Measurements from ENCODE around the gene BCLAF1.
"Not testable (repeated sequence)": the region's sequence is repeated elsewhere in the genome, so short reads cannot be mapped to it uniquely, and the experiment has no call there.

BCLAF1 gene

DNA sequence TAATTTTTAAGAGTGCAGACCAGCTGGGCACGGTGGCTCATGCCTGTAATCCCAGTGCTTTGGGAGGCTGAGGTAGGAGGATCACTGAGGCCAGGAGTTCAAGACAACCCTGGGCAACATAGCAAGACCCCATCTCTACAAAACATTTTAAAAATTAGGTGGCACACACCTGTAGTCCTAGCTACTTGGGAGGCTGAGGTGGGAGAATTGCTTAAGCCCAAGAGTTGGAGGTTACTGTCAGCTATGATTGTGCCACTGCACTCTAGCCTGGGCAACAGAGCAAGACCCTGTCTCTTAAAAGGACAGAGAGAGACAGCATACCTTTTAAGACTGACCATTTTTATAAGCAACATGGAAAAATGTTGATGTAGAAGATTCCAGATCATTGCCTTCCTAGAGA, 18.8 kb upstream of the BCLAF1 start:
- not testable (repeated sequence) for DNase-seq (ENCODE audit: low read depth)

DNA sequence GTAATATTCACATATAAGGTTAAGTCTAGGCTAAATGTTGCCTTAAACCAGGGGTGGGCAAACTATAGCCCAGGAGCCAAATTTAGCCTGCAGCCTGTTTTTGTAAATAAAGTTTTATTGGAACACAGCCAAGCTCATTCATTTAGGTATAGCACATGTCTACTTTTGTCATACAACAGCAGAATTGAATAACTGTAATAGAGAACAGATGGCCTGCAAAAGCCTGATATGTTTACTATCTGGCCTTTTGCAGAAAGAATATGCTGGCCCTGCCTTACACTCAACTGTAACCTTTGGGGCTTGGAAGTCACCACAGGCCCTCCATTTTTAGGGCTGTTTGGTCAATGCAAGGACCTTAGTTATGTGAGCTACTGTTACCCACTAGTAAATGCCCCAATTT, 17.7 kb upstream of the BCLAF1 start:
- DNase-seq (ENCODE audit: low read depth), result no peak

DNA sequence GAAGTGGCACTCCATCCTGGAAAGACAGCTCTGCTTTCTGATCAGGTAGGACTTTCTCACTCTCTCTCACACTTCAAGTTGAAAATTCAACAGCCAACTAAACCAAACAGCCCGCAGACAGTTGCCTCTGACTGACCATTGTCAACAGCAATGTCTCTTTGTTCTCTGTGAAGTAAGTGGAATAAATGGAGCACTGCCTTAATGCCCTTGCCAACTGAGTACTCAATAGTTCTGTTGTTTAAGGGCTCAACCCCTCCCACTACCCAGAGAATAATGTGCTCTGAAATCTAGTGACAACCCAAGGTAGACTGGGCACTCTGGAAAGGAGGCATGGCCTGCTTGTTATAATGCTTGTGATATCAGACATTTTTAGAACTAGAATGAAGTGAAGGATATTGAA, 16.8 kb upstream of the BCLAF1 start:
- no peak for DNase-seq (ENCODE audit: low read depth)

DNA sequence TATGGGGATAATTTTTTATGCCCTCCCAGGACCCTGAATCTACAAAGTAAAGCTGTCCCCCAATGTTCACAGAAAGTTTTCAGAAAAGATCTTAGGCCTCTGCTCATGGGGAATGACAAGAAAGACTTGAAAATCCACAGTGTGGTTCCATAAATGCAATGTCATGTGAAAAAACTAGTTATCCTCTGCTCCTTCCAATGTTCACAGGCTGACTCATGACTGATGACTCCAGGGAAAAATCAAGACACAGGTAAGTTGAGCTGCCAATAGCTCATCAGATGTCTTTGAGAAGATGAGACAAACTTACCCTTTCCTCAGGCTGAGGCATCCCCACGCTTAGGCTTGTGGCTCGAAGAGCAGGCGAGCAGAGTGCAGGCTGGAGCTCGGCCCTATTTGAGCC, 14.8 kb upstream of the BCLAF1 start:
- no peak for DNase-seq (ENCODE audit: low read depth)

DNA sequence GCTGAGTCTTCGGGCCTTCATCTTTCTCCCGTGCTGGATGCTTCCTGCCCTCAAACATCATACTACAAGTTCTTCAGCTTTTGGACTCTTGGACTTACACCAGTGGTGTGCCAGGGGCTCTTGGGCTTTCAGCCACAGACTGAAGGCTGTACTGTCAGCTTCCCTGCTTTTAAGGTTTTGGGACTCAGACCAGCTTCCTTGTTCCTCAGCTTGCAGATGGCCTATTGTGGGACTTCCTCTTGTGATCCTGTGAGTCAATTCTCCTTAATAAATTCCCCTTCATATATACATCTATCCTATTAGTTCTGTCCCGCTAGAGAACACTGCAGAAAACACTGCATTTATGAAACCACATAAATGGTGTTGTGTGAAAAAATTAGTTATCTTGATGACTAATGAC, 13.9 kb upstream of the BCLAF1 start:
- DNase-seq (ENCODE audit: low read depth), result no peak

DNA sequence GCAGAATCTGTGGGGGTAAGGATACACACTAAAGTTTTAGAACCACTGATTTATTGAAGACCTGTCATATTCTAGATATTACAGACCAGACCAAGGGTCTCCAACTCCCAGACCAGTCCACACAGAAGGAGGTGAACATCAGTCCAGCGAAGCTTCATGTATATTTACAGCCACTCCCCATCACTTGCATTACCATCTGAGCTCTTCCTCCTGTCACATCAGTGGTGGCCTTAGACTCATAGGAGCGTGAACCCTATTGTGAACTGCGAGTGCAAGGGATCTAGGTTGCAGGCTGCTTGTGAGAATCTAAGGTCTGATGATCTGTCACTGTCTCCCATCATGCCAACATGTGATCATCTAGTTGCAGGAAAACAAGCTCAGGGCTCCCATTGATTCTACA, 5.0 kb upstream of the BCLAF1 start:
- DNase-seq (ENCODE audit: low read depth), result no peak

DNA sequence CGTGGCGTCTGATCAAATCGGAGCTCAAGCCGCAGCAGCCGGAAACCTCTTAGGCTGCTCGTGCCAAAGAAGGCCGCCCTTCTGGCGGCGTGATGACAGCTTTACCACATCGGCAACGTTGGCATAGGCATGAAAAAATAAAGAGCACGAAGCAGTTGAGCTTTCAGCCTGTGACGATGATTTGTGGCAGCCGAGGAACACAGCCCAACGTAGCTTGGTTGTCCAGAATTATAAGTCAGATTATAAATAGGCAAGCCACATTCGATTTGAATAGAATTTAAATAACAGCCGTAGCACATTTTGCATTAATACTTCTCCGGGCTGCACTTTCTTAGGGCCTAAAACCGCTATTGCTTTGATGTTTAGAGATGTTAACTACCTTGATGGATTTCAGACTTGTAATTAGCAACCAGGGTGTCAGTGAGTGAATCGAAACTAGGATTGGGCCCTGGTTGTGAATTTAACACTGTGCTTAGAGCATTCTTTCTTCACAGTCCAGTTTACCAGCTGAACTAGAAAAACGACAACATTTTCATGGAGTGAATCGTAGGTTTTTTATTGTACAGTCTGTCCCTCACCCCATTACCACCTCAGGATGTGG, 864 bp upstream of the BCLAF1 start:
- DNase-seq (ENCODE audit: low read depth), result peak; percentile 82

DNA sequence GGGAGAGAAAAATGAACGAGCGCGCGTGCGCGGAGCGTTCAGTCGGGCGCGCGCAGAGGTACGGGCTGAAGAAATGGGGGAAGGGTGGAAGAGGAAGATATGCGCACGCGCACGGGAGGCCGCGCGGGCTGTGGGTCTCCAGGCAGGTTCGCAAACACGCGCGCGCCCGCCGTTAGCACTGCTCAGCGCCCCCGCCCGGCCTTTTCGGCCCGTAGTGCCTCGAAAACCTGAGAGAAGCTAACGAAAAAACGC, 393 bp downstream of the BCLAF1 start:
- DNase-seq (ENCODE audit: low read depth), result peak; percentile 69

DNA sequence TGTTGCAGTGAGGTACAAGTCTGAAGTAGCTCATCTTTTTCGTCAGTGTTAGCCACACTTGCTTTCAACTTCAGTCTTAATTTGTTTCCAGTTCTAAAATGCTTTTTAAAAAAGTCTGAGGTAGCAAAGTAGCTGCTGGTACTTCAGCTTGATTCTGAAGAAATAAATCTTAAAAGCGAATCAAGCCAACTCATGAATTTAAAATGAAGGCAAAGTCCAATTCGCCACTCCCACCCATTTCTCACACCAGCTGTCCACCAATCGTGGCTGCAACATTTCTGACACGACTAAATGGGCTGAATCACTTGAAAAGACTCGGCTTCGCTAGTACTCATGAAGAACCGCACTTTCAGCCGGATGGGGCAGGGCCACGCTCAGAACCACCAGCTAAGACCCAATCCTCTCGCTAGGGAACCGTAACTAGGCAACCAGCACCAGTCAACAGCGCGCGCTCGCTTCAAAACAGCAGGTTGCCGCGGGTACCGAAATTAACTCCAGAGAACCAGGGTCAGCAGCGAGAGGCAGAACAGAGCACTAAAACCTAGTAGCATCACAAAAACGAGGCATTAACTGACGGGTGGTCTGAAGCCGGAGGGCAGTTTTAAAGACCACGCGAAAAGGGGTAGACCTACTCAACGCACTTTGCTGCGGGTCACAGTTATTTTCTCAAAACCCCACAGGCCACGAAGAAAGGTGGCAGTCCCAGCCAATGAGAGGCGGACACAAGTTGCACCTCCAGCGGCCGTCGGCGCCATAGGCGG, 900 bp downstream of the BCLAF1 start:
- peak; percentile 91 for DNase-seq (ENCODE audit: low read depth)

DNA sequence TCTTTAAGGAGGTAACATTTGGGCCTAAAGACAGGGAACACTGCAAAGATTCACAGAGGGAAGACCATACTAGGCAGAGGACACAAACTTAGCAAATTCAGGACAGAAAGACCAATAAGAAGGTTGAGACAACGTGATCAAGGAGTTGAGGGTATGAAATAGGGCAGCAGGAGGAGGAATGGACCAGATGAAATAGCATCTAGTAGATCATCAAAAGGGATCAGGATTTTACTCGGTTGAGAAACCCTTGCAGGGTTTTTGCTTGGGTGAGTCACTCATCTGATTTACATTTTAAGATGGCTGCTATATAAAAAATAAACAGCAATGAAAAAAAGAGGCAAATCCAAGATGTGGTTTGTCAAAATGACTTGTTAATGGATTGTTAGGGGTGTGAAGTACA, 4.7 kb downstream of the BCLAF1 start:
- peak; percentile 18 for DNase-seq (ENCODE audit: low read depth)

DNA sequence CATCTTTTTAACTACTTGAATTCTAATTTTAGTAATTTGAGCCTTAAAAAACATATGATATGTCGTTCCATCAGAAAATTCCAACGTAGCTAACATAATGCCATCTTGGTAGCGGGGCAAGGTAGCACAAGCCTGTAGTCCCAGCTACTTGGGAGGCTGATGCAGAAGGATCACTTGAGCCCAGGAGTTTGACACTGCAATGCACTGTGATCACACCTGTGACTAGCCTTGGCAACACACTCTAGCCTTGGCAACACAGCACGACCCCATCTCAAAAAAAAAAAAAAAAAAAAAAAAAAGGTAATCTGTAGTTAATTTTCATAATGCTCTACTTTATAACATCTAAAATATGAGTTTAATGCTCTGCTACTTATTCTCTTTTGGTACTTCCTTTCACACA, 6.7 kb downstream of the BCLAF1 start:
- DNase-seq (ENCODE audit: low read depth), result no peak

DNA sequence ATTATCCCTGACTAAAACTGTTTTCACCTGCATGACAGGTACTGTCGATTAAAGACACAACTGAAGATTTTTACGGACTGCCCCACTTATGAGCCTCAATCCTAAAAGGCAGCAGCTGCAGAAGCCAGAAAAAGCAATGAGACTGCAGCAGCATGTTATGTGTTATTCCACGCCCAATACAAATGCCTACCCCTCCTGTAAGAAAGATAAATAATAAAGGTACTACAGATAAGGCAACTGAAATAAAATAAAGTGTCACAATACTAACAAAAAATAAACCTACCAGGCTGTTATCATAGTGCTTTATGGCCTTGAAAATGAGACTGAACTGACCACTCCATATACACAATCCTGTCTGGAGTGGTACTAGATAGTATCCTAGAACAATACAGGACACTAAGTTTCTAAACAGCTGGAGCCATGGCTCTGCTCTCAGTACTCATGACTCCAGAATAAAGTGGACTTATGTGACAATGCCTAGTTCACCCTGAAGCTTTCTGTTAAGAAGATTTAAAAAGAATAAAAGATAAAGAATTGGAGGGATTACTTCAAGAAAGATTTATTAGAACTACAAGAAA, 9.5 kb downstream of the BCLAF1 start:
- no peak for DNase-seq (ENCODE audit: low read depth)

DNA sequence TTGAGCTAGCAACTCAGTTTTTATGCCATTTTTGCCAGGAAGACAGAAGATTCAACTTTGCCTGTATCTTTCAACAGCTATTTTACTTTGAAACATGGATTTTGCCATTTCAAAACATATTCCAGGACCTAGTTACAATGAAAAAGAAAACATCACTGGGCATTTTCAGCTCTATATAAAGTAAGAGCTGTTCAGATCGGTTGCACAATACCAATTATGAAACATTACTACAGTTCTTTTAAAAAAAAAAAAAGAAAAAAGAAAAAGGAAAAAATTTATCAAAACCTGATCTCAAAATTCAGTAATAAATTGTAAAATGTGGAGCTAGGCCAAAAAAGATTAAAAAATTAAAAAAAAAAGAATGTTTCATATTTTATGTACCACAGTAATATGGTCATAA, 15.6 kb downstream of the BCLAF1 start:
- no peak for DNase-seq (ENCODE audit: low read depth)

DNA sequence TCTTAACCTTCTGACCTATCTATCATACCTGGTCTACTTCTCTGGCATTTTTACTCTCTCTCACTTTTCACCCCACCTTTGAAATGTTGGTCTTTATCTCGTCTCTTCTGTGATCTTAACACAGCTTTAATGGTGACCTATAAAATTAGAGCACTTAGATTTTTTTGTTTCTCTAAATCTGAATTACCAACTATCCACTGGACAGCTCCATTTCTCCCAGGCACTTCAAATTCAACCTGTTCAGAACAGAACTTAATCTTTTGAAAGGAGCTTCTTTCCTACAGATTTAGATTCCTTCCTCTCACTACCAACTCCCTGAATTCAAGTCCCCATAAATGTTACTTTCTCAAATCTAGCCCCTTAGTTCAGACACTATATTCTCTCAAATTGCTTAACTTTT, 24.5 kb downstream of the BCLAF1 start:
- DNase-seq (ENCODE audit: low read depth), result no peak

DNA sequence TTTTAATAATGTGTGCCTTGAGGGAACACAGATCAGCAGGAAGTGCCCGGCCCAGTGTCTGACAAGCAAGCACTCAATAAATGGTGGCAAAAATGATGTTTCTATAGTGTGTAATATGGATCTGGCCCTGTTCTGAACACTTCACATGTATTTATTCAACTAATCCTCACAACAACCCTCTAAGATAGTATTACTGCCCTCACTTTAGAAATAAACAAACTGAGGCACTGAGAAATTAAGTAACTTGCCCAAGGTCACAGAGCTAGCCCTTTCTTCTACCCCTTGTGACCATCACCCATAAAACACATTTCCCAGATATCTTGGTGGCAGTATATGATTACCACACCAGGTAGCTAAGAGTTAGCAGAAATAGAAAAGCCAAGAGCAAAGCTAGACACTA, 26.7 kb downstream of the BCLAF1 start:
- DNase-seq (ENCODE audit: low read depth), result no peak

DNA sequence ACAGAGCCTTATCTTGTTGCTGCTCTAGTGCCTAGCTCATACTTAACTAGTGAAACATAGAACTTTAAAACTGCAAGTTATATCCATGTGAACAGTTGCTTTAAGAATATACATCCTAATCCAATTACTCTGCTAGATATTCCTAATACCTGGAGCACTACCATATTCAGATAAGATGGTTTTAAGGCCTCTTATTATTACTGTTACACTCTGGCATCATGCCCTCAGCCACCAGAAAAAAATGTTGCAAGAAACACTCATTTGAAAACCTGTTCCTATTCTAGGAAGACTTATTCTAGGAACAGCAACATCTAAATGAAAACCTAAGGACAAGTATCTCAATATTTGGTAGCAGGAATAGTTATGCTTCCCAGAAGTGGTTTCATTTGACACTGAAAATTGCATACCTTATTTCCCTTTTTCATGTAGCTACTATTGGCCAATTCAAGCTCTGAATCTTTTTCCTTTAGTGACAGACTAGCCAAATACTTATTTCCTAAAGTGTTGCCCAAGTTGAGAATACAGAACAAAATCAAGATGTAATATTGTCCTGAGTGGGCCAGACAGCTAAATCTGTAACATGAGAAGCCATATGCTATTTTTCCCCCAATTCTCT, 34.7 kb downstream of the BCLAF1 start:
- no peak for DNase-seq (ENCODE audit: low read depth)

DNA sequence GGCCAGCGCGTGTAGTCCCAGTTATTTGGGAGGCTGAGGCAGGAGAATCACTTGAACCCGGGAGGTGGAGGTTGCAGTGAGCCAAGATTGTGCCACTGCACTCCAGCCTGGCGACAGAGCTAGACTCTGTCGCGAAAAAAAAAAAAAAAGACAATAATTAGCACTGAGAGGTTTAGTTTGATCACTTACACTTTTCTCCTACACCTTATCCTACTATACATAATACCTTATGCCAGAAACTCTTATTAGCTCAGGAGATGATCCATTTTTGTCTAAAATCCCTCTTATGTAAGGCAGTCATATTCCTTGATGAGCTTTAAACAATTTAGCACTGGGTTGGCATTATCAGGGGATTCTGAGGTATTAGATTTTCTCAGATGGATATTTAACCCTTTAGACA, 35.9 kb downstream of the BCLAF1 start:
- DNase-seq (ENCODE audit: low read depth), result no peak

DNA sequence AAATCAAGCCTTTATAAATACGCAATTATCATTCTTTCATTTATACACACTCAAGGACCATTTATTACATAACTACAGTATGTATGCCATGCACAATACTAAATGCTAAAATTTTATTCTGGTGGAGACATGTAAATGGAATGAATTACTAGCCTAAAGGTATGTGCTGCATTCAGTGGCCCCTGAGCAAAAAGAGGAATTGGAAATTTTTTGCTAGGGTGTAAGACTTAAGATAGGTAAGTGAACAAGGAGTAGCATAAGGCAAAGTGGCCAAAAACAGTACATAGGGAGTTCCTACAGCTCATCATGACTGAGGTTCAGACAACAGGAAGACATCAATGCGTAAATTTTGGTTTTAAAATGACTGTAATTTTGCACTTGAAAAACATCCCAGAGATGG, 37.2 kb downstream of the BCLAF1 start:
- DNase-seq (ENCODE audit: low read depth), result no peak

DNA sequence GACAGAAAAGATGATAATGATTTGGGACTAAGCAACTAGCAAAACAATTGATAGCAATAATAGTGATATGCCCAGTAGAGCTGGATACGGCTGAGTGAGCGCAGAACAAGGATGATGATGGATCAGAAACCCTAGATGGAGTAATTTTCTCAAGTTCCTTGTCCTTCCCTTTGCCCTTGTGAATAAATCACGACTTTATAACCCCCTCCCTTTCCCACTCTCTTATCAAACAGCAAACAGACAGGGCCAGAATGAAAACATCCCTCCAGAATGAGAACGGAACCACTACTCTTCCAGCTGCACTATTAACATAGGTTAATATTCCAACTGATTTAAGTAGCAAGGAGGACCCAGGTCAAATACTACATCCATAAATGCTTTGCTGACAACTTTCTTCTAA, 38.3 kb downstream of the BCLAF1 start:
- DNase-seq (ENCODE audit: low read depth), result no peak

DNA sequence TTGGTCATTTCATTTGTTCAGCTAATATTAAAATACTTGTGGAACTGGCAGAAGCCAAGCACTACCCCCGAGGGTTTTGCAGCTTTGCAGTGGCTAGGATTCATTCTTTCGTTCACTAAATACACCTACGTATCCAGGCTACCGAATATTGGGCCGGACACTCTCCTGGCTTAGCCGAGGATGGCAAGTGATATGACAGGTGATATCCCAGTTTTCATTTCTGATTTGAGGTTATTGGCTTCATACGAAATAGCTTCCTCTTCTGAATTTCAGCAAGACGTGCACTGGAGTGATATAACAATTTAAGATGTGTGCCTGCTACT, 39.0 kb downstream of the BCLAF1 start:
- DNase-seq (ENCODE audit: low read depth), result no peak

DNA sequence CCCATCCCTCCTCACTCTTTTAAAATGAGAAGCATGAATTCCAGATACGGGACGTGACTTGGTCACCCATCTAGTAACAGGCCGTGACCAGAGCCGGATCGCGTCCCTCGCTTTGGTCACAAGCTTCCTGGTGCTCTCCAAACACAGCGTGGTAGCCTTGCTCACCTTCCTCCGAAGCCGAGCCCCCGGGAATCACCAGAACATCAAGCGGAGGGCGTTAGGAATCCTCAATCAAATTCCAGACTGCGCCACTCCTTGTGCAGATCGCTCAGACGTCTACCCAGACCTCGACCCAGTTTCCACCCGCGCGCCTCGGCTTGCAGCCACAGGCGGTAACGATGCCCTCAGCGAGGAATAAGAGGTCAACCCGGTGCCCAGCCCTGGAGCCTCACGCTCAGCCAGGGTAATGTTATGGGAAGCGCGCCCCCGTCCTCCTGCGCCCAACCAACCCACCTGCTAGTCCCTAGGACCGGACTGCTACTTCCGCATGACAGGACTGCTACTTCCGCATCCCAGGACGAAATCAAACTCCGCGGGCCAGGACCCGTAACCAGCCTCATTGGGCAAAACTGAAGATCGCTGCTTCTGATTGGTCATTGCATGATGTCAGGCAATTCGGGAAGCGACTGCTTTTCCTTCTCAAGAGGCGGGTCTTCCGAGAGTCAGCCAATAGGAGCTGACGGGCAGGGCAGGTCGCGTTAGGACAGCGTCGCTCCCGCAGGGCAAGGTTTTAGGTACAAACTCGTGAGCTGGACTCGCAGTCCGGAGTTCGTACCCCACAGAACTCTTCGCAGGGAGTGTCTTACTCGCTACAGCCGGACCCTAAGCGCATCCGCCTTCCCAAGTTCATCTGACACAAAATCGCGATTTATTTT, 39.6 kb downstream of the BCLAF1 start, which contains the start of gene MTFR2:
TSS of gene MTFR2 (minus strand) at position 501 of the 875 bp plus-strand sequence. CDS start 1,212 bp downstream, outside the sequence.
- DNase-seq (ENCODE audit: low read depth), result peak; percentile 99

DNA sequence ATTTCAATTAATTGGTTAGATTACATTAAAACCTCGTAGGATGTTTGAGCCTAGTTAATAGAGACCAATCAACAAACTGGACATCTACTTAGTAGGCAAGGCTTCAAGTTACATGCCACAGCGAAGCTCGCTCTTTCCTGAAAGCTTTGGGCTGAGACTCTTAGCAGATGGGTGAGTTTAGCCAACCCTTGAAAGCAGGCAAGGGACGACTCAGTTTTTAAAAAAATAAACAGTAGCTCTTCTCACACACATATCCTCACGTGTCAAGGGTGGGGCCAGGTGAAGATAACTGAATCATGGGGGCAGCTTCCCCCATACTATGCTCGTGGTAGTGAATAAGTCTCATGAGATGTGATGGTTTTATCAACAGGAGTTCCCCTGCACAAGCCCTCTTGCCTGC, 40.3 kb downstream of the BCLAF1 start:
- DNase-seq (ENCODE audit: low read depth), result no peak

Measured in GM04504 (cell line).